Measurements from ENCODE around the gene OXSR1.

Gene OXSR1

DNA sequence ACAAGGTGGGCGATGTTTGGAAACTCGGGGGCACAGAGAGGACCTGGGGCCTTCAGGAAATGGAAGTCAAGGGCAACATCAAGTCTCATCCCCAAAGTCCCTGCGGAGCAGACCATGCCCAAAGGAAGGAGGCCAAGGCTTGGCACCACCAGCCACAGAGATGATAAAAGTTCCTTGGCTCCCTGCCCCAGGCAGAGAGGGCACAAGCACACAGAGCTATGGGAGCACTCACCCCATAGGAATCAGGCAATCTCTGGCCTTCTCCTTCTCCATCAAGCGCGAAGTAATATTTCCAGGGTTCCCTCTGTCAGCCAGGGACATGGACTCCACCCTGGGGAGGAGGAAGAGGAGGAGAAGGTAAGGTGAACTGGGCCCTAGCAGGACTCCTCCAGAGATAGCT lies 36.3 kb upstream of the OXSR1 start:
- Histone ChIP-seq H3K4me1 (ENCODE audit: control insufficient read depth in 2 of 2, insufficient read depth in 1 of 2, low read depth in 1 of 2, low read length in 2 of 2) (no peaks in the 10 kb centered on the region), H3K27me3 (ENCODE audit: control insufficient read depth in 3 of 3, insufficient read depth in 3 of 3, low read depth in 1 of 3, low read length in 3 of 3) (no peaks in the 10 kb centered on the region), H2BK12ac (ENCODE audit: low read length) (no peak overlapping the region), H2BK5ac (ENCODE audit: low read length) (peak overlapping the region; percentile 10), H4K8ac (ENCODE audit: low read depth, low read length) (no peak overlapping the region), H3K79me1 (ENCODE audit: low read depth, low read length) (no peaks in the 10 kb centered on the region), H2BK120ac (ENCODE audit: low read depth, low read length) (no peak overlapping the region), H3K4me3 (ENCODE audit: low read length in 2 of 2) (peak overlapping the region in 1 of 2 donors; percentile 10), H3K14ac (ENCODE audit: low read length) (no peak overlapping the region), H2BK15ac (ENCODE audit: low read length) (no peak overlapping the region), H3K9me3 (replicated peaks in 1 of 2; ENCODE audit: control insufficient read depth in 2 of 2, insufficient read depth in 1 of 2, low read depth in 1 of 2, low read length in 2 of 2) (peaks cover 0 to 2% of the 10 kb centered on the region in 2 donors), H3K23ac (ENCODE audit: low read depth, low read length, poor library complexity) (no peak overlapping the region), H3K36me3 (replicated peaks in 1 of 2; ENCODE audit: control insufficient read depth in 2 of 2, insufficient read depth in 2 of 2, low read length in 2 of 2) (peaks cover 53 to 97% of the 10 kb centered on the region in 2 donors), H3K27ac (replicated peaks; ENCODE audit: low read length) (no peak overlapping the region), H3K4ac (ENCODE audit: low read length) (no peak overlapping the region), H2AK5ac (ENCODE audit: low read depth, low read length) (no peak overlapping the region), H3K4me2 (ENCODE audit: insufficient read depth, low read length, poor library complexity, severe bottlenecking) (no peak overlapping the region), H3K18ac (ENCODE audit: low read length) (no peak overlapping the region), H4K91ac (ENCODE audit: low read depth, low read length, poor library complexity) (no peak overlapping the region), H3K9ac (ENCODE audit: low read depth, low read length, poor library complexity) (no peak overlapping the region), H2AFZ (ENCODE audit: low read length) (no peak overlapping the region)
- DNase-seq (ENCODE audit: low spot score) = no peak
- no CpG with 5 or more reads among the region's 5 CpGs for WGBS, 2 donors (ENCODE audit: extremely low coverage in 2 of 2, insufficient read length in 2 of 2, insufficient replicate concordance in 1 of 2)

DNA sequence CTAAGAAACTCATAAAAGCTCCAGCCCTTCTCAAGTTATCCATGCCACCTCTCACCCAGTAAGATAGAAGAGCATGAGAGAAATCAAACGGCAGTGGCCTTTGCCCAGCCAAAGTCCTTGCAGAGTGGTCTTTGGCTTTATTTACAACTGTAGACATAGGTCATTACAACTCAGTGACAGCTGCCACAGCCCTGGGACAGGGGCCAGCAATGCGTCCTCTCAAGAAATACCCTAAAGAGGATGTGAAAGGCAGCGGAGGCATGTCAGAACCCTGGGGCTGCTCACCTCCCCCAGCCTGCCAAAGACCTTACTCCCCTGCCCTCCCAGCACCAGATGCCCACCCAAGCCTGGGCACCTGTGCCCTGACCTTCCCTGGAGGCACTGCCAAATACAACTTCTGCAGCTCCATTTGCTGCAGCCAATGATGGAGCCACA lies 34.7 kb upstream of the OXSR1 start:
- no CpG with 5 or more reads among the region's 3 CpGs for WGBS, 2 donors (ENCODE audit: extremely low coverage in 2 of 2, insufficient read length in 2 of 2, insufficient replicate concordance in 1 of 2)
- Histone ChIP-seq H2AK5ac (ENCODE audit: low read depth, low read length) (no peak overlapping the region), H3K23ac (ENCODE audit: low read depth, low read length, poor library complexity) (no peak overlapping the region), H2AFZ (ENCODE audit: low read length) (no peak overlapping the region), H3K4me3 (ENCODE audit: low read length in 2 of 2) (no peak overlapping the region), H3K36me3 (replicated peaks in 1 of 2; ENCODE audit: control insufficient read depth in 2 of 2, insufficient read depth in 2 of 2, low read length in 2 of 2) (peaks cover 47 to 94% of the 10 kb centered on the region in 2 donors), H2BK5ac (ENCODE audit: low read length) (no peak overlapping the region), H3K9ac (ENCODE audit: low read depth, low read length, poor library complexity) (no peak overlapping the region), H4K91ac (ENCODE audit: low read depth, low read length, poor library complexity) (no peak overlapping the region), H3K9me3 (replicated peaks in 1 of 2; ENCODE audit: control insufficient read depth in 2 of 2, insufficient read depth in 1 of 2, low read depth in 1 of 2, low read length in 2 of 2) (peaks cover 0 to 2% of the 10 kb centered on the region in 2 donors), H3K4ac (ENCODE audit: low read length) (no peak overlapping the region), H2BK120ac (ENCODE audit: low read depth, low read length) (no peak overlapping the region), H3K4me1 (ENCODE audit: control insufficient read depth in 2 of 2, insufficient read depth in 1 of 2, low read depth in 1 of 2, low read length in 2 of 2) (no peaks in the 10 kb centered on the region), H3K79me1 (ENCODE audit: low read depth, low read length) (no peaks in the 10 kb centered on the region), H3K4me2 (ENCODE audit: insufficient read depth, low read length, poor library complexity, severe bottlenecking) (no peak overlapping the region), H3K27me3 (ENCODE audit: control insufficient read depth in 3 of 3, insufficient read depth in 3 of 3, low read depth in 1 of 3, low read length in 3 of 3) (no peaks in the 10 kb centered on the region), H4K8ac (ENCODE audit: low read depth, low read length) (no peak overlapping the region), H2BK12ac (ENCODE audit: low read length) (no peak overlapping the region), H3K18ac (ENCODE audit: low read length) (no peak overlapping the region), H2BK15ac (ENCODE audit: low read length) (no peak overlapping the region), H3K27ac (replicated peaks; ENCODE audit: low read length) (no peak overlapping the region), H3K14ac (ENCODE audit: low read length) (no peak overlapping the region)
- no peak for DNase-seq (ENCODE audit: low spot score)

GRCh38 chr3:38131621-38132369 lies 33.5 kb upstream of the OXSR1 start:
- Histone ChIP-seq H3K23ac (ENCODE audit: low read depth, low read length, poor library complexity) (no peak overlapping the region), H3K4ac (ENCODE audit: low read length) (no peak overlapping the region), H2BK12ac (ENCODE audit: low read length) (no peak overlapping the region), H4K8ac (ENCODE audit: low read depth, low read length) (no peak overlapping the region), H3K9me3 (replicated peaks in 1 of 2; ENCODE audit: control insufficient read depth in 2 of 2, insufficient read depth in 1 of 2, low read depth in 1 of 2, low read length in 2 of 2) (no peaks in the 10 kb centered on the region), H3K27ac (replicated peaks; ENCODE audit: low read length) (no peak overlapping the region), H2AFZ (ENCODE audit: low read length) (no peak overlapping the region), H2BK15ac (ENCODE audit: low read length) (no peak overlapping the region), H3K4me1 (ENCODE audit: control insufficient read depth in 2 of 2, insufficient read depth in 1 of 2, low read depth in 1 of 2, low read length in 2 of 2) (peaks cover 2 to 6% of the 10 kb centered on the region in 2 donors), H3K79me1 (ENCODE audit: low read depth, low read length) (no peaks in the 10 kb centered on the region), H2BK120ac (ENCODE audit: low read depth, low read length) (no peak overlapping the region), H3K36me3 (replicated peaks in 1 of 2; ENCODE audit: control insufficient read depth in 2 of 2, insufficient read depth in 2 of 2, low read length in 2 of 2) (peaks cover 36 to 82% of the 10 kb centered on the region in 2 donors), H3K4me3 (ENCODE audit: low read length in 2 of 2) (no peak overlapping the region), H3K18ac (ENCODE audit: low read length) (no peak overlapping the region), H3K4me2 (ENCODE audit: insufficient read depth, low read length, poor library complexity, severe bottlenecking) (no peak overlapping the region), H3K27me3 (ENCODE audit: control insufficient read depth in 3 of 3, insufficient read depth in 3 of 3, low read depth in 1 of 3, low read length in 3 of 3) (no peaks in the 10 kb centered on the region), H3K14ac (ENCODE audit: low read length) (no peak overlapping the region), H3K9ac (ENCODE audit: low read depth, low read length, poor library complexity) (no peak overlapping the region), H2AK5ac (ENCODE audit: low read depth, low read length) (no peak overlapping the region), H4K91ac (ENCODE audit: low read depth, low read length, poor library complexity) (no peak overlapping the region), H2BK5ac (ENCODE audit: low read length) (no peak overlapping the region)
- no CpG with 5 or more reads among the region's 6 CpGs for WGBS, 2 donors (ENCODE audit: extremely low coverage in 2 of 2, insufficient read length in 2 of 2, insufficient replicate concordance in 1 of 2)
- DNase-seq (ENCODE audit: low spot score) = peak; percentile 54

GRCh38 chr3:38133209-38133556 lies 32.2 kb upstream of the OXSR1 start:
- Histone ChIP-seq H2AK5ac (ENCODE audit: low read depth, low read length) (no peak overlapping the region), H3K4me3 (ENCODE audit: low read length in 2 of 2) (no peak overlapping the region), H2AFZ (ENCODE audit: low read length) (no peak overlapping the region), H2BK15ac (ENCODE audit: low read length) (no peak overlapping the region), H2BK5ac (ENCODE audit: low read length) (no peak overlapping the region), H3K4me2 (ENCODE audit: insufficient read depth, low read length, poor library complexity, severe bottlenecking) (no peak overlapping the region), H2BK12ac (ENCODE audit: low read length) (no peak overlapping the region), H4K91ac (ENCODE audit: low read depth, low read length, poor library complexity) (no peak overlapping the region), H3K27me3 (ENCODE audit: control insufficient read depth in 3 of 3, insufficient read depth in 3 of 3, low read depth in 1 of 3, low read length in 3 of 3) (no peaks in the 10 kb centered on the region), H2BK120ac (ENCODE audit: low read depth, low read length) (no peak overlapping the region), H3K4me1 (ENCODE audit: control insufficient read depth in 2 of 2, insufficient read depth in 1 of 2, low read depth in 1 of 2, low read length in 2 of 2) (peaks cover 8 to 9% of the 10 kb centered on the region in 2 donors), H3K4ac (ENCODE audit: low read length) (no peak overlapping the region), H3K9ac (ENCODE audit: low read depth, low read length, poor library complexity) (no peak overlapping the region), H3K23ac (ENCODE audit: low read depth, low read length, poor library complexity) (no peak overlapping the region), H3K14ac (ENCODE audit: low read length) (no peak overlapping the region), H4K8ac (ENCODE audit: low read depth, low read length) (no peak overlapping the region), H3K27ac (replicated peaks; ENCODE audit: low read length) (no peak overlapping the region), H3K36me3 (replicated peaks in 1 of 2; ENCODE audit: control insufficient read depth in 2 of 2, insufficient read depth in 2 of 2, low read length in 2 of 2) (peaks cover 28 to 68% of the 10 kb centered on the region in 2 donors), H3K9me3 (replicated peaks in 1 of 2; ENCODE audit: control insufficient read depth in 2 of 2, insufficient read depth in 1 of 2, low read depth in 1 of 2, low read length in 2 of 2) (no peaks in the 10 kb centered on the region), H3K18ac (ENCODE audit: low read length) (no peak overlapping the region), H3K79me1 (ENCODE audit: low read depth, low read length) (no peaks in the 10 kb centered on the region)
- DNase-seq (ENCODE audit: low spot score) = no peak
- WGBS, 2 donors (ENCODE audit: extremely low coverage in 2 of 2, insufficient read length in 2 of 2, insufficient replicate concordance in 1 of 2) = no CpG with 5 or more reads among the region's 3 CpGs
